SKM-1 (cell line): ENCODE measurements around the gene H6PD.

Source experiments
- DNase-seq: peaks from one replicate; lab custom pipeline; 2025; ENCODE audit not compliant: unreplicated experiment; lab: John Stamatoyannopoulos, UW

The H6PD gene

GRCh38 chr1:9275161-9275560 lies 40.6 kb downstream of the H6PD start:
- no peak for DNase-seq

GRCh38 chr1:9275567-9276034 lies 41.0 kb downstream of the H6PD start:
- DNase-seq: peak; percentile 58

DNA sequence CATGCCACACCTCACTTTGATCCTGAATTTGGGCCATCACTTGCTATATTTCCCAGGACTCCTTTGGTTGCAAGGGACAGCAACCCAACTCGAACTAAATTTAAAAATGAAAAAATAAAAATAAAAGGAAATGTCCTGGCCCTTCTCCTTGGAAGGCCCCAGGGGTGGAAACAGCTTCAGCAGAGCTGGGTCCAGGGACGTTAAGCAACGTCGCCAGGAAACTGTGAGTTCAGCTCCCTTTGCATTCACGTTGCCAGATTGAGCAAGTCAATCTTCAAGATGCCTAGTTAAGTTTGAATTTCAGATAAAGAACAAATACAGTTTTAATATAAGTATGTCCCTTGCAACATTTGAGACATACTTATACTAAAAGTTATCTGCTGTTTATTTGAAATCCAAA lies 43.5 kb downstream of the H6PD start:
- DNase-seq: no peak

GRCh38 chr1:9278585-9279153 lies 44.1 kb downstream of the H6PD start:
- DNase-seq: no peak

GRCh38 chr1:9279172-9279840 lies 44.7 kb downstream of the H6PD start:
- DNase-seq: no peak

DNA sequence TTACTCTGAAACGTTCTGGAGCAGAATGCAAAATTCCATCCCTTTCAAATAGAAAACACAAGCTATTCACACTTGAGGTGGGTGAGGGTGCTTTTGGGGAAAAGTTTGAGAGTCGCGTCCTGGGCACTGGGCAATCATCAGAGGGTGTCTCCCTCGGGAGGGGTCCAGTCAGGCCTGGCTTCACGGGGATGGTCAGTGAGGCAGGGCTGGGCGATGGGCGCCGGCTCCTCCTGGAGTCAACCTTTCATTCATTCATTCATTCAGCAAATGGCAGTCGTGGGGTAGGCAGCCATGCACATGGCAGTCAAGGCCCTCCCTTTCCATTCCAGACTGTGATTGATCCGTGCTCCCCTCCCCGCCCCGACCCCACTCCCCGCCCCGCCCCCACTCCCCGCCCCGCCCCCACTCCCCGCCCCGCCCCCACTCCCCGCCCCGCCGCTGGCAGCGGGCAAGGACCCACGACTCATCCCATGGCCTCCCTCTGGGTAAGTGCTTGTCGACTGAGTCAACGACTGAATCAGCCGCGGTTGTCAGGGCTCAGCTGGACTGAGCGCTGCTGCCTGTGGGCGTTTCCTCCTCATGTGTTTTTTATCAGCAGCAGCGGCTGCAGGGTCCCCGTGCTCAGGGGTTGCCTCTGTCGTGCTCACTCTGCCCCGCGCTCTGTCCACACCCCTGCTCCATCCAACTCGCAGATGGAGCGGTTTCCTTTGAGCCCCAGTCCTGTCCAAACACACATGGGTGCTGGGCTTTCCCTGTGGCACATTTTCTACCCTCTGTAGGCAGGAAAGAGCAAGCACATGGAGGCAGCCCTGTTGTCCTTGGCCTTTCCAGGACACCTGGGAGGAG lies 45.7 kb downstream of the H6PD start:
- no peak for DNase-seq

DNA sequence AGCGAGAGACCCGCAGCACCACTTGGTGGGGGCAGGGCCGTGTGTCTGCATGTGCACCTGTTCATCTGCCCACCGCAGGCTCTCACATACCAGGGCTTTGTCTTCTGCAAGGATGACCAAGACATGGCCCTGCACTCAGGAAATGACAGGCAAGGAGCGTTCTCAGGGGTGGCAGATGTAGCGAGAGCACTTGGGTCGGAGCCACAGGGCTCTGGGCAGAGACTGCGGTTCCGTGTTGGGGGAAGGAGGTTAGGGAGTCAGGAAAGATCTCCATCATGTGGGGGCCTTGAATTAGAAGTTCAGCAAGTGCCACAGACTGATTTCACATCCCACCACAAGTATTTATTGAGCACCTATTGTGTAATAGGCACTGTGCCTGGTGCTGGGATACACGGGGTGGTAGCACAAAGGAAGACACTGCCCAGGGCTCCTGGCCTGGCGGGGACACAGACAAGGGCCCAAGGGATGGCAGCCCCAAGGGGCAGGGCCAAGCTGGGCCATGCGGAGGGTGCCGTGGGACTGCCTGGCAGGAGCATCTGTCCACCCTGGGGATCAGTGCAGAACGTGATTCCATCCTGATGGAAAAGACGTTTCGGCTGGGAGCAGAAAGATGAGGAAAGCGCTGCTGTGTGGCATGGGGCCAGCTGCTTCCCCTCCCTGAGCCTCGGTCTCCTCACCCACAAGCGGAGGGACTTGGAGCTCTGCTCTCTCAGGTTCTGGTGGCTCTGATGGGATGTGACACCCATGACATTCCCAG lies 46.7 kb downstream of the H6PD start:
- no peak for DNase-seq

GRCh38 chr1:9281908-9282695 lies 47.5 kb downstream of the H6PD start:
- no peak for DNase-seq

GRCh38 chr1:9282696-9282955 lies 48.1 kb downstream of the H6PD start:
- DNase-seq: no peak

DNA sequence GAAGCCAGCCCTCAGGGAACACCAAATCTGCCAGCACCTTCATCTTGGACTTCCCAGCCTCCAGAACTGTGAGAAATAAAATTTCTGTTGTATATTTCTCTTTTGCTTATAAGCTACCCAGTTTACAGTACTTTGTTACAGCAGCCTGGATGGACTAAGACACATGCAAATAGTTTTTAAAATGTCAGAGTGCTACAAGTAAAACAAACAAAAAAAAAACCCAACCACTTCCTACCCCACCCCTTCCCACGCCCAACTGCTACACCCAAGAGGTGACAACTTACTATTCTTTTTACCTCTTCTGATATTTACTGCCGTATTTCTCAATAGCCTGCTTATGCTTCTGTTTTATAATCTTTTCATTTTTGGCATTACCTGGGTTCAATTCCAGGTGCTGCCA lies 49.5 kb downstream of the H6PD start:
- no peak for DNase-seq

- no peak for DNase-seq
These were observed 52.0 kb downstream of the H6PD start for GRCh38 chr1:9286556-9286955.

DNA sequence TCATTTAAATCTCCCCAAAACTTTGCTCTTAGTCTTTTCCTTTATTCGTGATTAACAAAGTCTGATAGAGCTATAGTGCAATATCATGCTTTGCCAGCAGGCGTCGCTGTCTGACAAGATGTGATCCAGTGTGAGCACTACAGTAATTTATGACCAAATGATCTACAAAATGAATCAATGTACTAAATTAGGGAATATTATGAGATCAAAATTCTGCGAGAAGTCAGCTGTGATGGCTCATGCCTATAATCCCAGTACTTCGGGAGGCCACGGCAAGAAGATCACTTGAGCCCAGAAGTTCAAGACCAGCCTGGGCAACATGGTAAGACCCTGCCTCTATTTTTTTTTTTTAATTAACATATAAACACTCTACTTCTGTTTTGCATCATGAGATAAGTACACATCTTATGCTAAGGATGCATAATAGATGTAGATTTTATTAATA lies 54.5 kb downstream of the H6PD start:
- DNase-seq: peak; percentile 35

DNA sequence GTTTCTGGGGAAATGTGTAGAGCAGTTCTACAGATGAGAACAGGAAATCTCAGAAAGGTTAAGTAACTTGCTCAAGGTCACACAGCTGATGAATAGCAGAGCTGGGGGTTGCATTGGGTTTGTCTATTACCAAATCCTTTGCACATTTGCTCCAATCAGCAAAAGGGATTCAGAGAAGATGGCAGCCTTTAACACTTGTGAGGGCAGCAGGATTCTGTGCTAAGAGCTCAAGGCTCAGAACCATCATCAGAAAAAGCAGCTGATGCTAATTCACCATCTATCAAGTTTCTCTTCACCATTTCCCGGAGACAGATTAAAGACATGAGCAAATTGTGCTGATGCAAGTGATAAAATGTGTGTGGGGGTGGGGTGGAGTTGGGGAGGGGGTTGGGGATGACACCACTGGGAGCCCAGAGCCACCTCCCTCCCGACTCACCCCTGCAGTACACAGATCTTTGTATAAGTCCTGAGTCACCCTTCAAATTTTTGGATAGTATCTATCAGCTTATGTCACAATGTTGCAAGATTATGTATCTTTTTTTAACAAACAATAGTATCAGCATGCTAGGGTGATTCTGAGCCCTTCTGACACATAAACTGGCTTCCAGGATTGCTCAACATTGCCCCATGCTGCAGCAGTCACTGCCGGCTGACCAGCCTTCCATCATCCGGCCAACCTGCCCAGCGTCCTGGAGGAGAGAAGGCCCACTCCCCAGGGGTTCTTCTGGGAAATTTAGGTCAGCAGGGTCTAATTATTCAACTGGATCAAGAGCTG lies 55.3 kb downstream of the H6PD start:
- no peak for DNase-seq

DNA sequence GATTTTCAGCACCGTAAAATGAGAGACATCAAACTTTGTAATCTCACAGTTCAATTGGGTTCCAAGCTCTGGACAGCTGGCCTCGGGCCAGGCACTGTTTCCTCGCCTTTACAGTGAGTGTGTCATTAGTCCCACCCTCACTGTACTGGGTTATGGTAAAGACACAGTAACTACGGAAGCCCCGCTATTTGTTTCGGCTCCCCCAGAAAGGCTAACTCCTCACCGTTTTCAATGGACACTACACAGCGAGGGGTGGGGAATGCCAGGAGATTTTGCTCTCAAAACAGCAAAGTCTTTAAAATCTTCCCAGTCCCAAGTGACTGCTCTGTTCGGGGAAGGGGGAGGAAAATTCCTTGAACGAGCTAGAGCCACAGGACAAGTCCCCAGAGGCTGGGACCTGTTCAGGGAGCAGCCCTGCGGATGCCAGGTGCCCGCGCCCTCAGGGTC lies 57.4 kb downstream of the H6PD start:
- no peak for DNase-seq

DNA sequence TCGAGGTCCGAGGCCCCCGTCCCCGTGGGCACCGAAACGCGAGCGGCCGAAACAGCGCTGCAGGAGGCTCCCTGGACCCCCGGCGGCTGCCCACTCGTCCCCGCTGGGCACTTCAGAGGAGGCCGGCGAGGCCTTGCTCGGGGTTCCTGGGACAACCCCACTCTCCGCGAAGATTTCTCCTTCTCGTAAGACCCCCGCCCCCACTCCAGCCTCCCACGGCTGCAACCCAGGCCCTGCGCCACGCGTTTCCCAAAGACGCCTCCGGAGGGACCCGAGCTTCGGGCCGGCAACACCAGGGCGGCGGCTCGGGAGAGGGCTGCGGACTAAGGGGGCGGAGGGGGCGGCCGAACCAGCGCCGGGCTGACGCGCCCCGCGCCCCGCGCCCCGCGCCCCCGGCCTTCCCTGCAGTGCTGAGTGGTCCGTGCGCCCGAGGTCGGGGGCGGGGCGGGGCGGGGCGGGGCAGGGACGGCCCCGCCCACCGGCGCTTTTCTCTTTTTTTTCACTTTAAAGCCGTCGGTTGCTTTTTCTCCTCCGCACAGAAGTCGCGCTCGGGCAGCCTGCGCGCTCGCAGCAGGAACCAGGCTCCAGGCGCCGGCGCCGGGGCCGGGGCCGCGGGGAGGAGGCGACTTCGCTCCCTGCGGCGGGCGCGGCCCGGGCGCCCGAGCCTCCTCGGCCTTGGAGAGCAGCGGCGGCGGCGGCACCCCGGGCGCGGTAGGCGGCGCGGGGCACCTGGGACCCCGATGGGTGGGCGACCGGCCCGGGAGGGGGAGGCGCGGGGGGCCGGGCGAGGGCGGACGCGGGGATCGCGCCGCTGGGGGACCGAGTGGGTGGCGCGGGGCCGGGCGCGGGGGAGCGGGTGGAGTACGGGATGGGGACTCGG lies 58.0 kb downstream of the H6PD start, which contains the start of gene SPSB1:
SPSB1 (plus strand) TSS at position 534 of the 880 bp plus-strand sequence. CDS start 62,998 bp downstream, outside the sequence.
- no peak for DNase-seq

DNA sequence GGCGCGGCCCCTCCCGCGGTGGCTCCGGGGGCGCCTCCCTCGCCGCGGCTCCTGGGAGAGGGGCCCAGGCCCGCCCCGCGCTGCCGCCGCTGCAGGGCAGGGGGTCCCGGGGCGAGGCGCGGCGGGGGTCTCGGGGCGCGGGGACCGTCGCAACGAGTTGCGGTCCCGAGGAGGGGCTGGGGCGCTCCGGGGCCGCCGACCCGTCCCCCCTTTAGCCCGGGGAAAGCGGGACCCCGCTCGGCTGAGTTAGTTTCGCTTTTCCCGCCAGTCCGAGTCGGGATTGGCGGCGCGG lies 58.6 kb downstream of the H6PD start:
- DNase-seq: no peak

DNA sequence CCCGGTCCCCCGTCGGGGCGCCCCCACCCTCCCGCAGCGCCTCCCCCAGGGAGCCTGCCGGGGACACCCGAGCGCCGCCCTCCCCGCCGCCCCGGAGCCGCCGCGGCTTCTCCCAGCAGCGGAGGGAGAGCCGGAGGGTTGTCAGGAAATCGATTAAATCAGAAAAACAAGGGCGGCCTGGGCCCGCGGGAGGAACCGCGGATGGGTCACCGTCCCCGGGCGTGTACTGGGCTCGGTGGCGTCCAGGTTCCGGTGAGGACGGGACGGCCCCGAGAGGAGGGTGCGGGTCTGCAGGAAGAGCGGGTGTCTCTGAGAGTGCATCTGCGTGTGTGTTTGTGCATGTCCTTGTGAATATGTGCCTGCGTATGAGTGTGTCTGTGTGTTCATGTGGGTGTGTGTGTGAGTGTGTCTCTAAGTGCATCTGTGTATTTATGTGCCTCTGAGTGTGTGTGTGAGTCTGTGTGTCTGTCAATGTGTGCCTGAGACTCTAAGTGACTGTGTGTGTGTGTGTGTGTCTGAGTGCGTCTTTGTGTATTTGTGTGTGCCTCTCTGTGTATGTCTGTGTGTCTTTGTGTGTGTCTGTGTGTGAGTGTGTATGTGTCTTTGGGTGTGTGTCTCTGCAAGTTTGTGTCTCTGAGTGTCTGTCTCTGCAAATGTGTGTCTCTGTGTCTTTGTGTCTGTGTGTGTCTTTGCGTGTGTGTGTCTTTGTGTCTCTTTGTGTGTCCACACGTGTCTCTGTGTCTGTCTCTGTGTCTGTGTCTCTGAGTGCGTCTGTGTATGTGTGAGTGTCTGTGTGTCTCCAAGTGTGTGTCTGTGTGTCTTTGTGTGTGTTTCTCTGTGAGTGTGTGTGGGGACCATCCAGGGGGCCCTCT lies 59.2 kb downstream of the H6PD start:
- no peak for DNase-seq

DNA sequence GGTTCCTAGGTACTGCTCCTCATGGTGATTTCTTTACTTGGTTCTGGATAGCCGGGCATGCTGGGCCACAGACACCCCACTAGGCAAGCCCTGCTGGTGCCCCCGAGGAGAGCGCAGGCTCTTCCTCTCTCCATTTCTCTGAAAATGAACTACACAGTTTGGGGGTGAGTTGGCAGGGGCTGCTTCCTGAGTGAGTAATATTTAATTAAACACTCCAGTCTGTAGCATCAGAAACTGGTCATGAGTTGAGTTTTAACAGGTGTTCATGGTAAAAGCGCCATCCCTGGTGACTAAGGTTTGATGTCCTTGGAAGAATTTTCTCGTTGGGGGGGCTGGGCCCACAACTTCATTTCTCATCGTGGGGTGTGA lies 59.8 kb downstream of the H6PD start:
- DNase-seq: no peak
